ENCODE measurements around the gene GMDS.

Gene GMDS

GRCh38 chr6:2104524-2104880, 140.9 kb downstream of the GMDS start:
- no peak for DNase-seq (ENCODE audit: low spot score)
- TF ChIP-seq CTCF (IDR thresholded peaks at IDR 0.05; ENCODE audit: borderline replicate concordance, control extremely low read depth, extremely low read depth, insufficient read depth, missing control alignments), result no peak
- in situ Hi-C loops (cut with MboI; ENCODE audit: low sequenced_read_pairs, unreplicated experiment), result no loop called here

- in situ Hi-C loops (cut with MboI; ENCODE audit: low sequenced_read_pairs, unreplicated experiment), result no loop called here
- TF ChIP-seq CTCF (IDR thresholded peaks at IDR 0.05; ENCODE audit: borderline replicate concordance, control extremely low read depth, extremely low read depth, insufficient read depth, missing control alignments), result no peak
- DNase-seq (ENCODE audit: low spot score), result peak; percentile 60
Observed at GRCh38 chr6:2103765-2104523, 141.5 kb downstream of the GMDS start.

GRCh38 chr6:2102966-2103365, 142.4 kb downstream of the GMDS start:
- in situ Hi-C loops (cut with MboI; ENCODE audit: low sequenced_read_pairs, unreplicated experiment), result no loop called here
- no peak for TF ChIP-seq CTCF (IDR thresholded peaks at IDR 0.05; ENCODE audit: borderline replicate concordance, control extremely low read depth, extremely low read depth, insufficient read depth, missing control alignments)
- DNase-seq (ENCODE audit: low spot score), result no peak

- no peak for DNase-seq (ENCODE audit: low spot score)
- in situ Hi-C loops (cut with MboI; ENCODE audit: low sequenced_read_pairs, unreplicated experiment), result no loop called here
- TF ChIP-seq CTCF (IDR thresholded peaks at IDR 0.05; ENCODE audit: borderline replicate concordance, control extremely low read depth, extremely low read depth, insufficient read depth, missing control alignments), result no peak
Observed at GRCh38 chr6:2102316-2102883, 143.0 kb downstream of the GMDS start.

DNA sequence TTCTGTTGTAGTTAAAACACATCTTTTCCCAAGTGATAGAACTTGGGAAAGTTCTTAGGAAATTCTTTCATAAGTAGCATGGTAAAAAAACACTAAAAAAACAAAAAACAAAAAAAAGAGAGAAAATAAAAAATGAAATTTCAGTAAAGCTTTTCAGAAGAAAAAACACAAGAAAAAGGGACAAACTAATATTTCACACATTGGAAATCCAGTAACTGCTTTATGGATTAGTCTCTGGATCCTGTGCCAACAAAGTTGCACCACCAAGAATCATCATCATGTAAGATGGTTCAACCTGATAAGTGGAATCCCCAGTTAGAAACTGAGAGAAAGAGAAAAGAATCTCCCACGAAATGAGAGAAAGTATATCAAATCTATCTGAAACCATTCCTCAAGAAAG, 144.2 kb downstream of the GMDS start:
- DNase-seq (ENCODE audit: low spot score), result no peak
- no peak for TF ChIP-seq CTCF (IDR thresholded peaks at IDR 0.05; ENCODE audit: borderline replicate concordance, control extremely low read depth, extremely low read depth, insufficient read depth, missing control alignments)
- in situ Hi-C loops (cut with MboI; ENCODE audit: low sequenced_read_pairs, unreplicated experiment), result no loop called here

- no peak for TF ChIP-seq CTCF (IDR thresholded peaks at IDR 0.05; ENCODE audit: borderline replicate concordance, control extremely low read depth, extremely low read depth, insufficient read depth, missing control alignments)
- no peak for DNase-seq (ENCODE audit: low spot score)
- in situ Hi-C loops (cut with MboI; ENCODE audit: low sequenced_read_pairs, unreplicated experiment), result no loop called here
Observed at GRCh38 chr6:2099870-2100269, 145.5 kb downstream of the GMDS start.

All from GM13976 (cell line).